HepG2 (cell line): ENCODE results near the gene PRDX5. TPM values are rescaled to one million over a fixed set of nuclear protein-coding genes. Genes with fewer than 3 reads are reported as not detected.

Experiments used
- ATM ChIP-seq: fragments of 450-650 bp; IDR thresholded peaks from 2 replicates; pipeline ENCODE4 v1.7.1; 2017; ENCODE audit warnings: mild to moderate bottlenecking, borderline replicate concordance
- CAMTA2 ChIP-seq: sonication (generic); formaldehyde crosslinking; IDR thresholded peaks from 2 replicates; pipeline ENCODE4 v1.4.0; 2020; ENCODE audit warnings: mild to moderate bottlenecking, missing genetic modification reagents, borderline replicate concordance
- EED ChIP-seq: sonication (generic); formaldehyde crosslinking; IDR thresholded peaks from 2 replicates; pipeline ENCODE4 v1.5.0; 2020; ENCODE audit warnings: mild to moderate bottlenecking, missing genetic modification reagents
- KDM5B ChIP-seq: sonication (generic); formaldehyde crosslinking; IDR thresholded peaks from 2 replicates; pipeline ENCODE4 v1.4.0; 2020; ENCODE audit warnings: missing genetic modification reagents, mild to moderate bottlenecking, borderline replicate concordance
- MED13 ChIP-seq: sonication (generic); formaldehyde crosslinking; IDR thresholded peaks from 2 replicates; pipeline ENCODE4 v1.5.0; 2020; ENCODE audit warnings: missing genetic modification reagents
- RFXANK ChIP-seq: IDR thresholded peaks from 2 replicates; pipeline ENCODE4 v1.6.1; 2016
- ZNF383 ChIP-seq: sonication (generic); formaldehyde crosslinking; IDR thresholded peaks from 2 replicates; pipeline ENCODE4 v1.4.0; 2020; ENCODE audit warnings: missing genetic modification reagents, mild to moderate bottlenecking, borderline replicate concordance
- ZNF407 ChIP-seq: sonication (generic); formaldehyde crosslinking; IDR thresholded peaks from one replicate; pipeline ENCODE4 v1.5.1; 2020; ENCODE audit warnings: mild to moderate bottlenecking, missing genetic modification reagents; ENCODE audit errors: not compliant biosample characterization
- ZSCAN22 ChIP-seq: sonication (generic); formaldehyde crosslinking; IDR thresholded peaks from 2 replicates; pipeline ENCODE4 v1.4.0; 2020; ENCODE audit warnings: mild to moderate bottlenecking, missing genetic modification reagents
- polyA plus RNA-seq, 8 experiments: library from polyadenylated mRNA; depleted of rRNA in 3 of 8; stranded (reverse) in 7 of 8; unstranded in 1 of 8; fragments of >200 nt; fragmentation: Illumina TruSeq in 4 of 8; extraction: Trizol in 4 of 8; gene quantifications; 2 replicates each; pipeline versions ENCODE4 v1.2.1 to v1.2.3, GENCODE V29; 2011 to 2016; ENCODE audit warnings: low read depth in 4 of 8, missing spikeins in 1 of 8, mixed read lengths in 1 of 8; ENCODE audit not compliant: insufficient read depth in 1 of 8
- total RNA-seq, 5 experiments: library from RNA; depleted of rRNA; stranded (reverse); fragments of >200 nt; fragmentation: Illumina TruSeq; extraction: Trizol; gene quantifications; 2 replicates each; pipeline ENCODE4 v1.2.3, GENCODE V29; 2016; ENCODE audit warnings: low read depth in 1 of 5
- TF ChIP-seq, protein P1 (sequence below): sonication (generic); formaldehyde crosslinking; conservative IDR thresholded peaks from 2 replicates; pipeline ENCODE4 v1.8.0; 2022; ENCODE audit warnings: missing genetic modification reagents
- TF ChIP-seq, protein P2 (sequence below): sonication (generic); formaldehyde crosslinking; IDR thresholded peaks from 2 replicates; pipeline ENCODE4 v1.4.0; 2020; ENCODE audit warnings: missing genetic modification reagents
- TF ChIP-seq, protein P3 (sequence below): sonication (generic); IDR thresholded peaks from 2 replicates; pipeline ENCODE4 v1.6.1; 2016; ENCODE audit warnings: low read depth, borderline replicate concordance
- TF ChIP-seq, protein P4 (sequence below): sonication (generic); formaldehyde crosslinking; IDR thresholded peaks from 2 replicates; pipeline ENCODE4 v1.5.1; 2020; ENCODE audit warnings: missing genetic modification reagents, mild to moderate bottlenecking, borderline replicate concordance
- TF ChIP-seq, protein P5 (sequence below): IDR thresholded peaks from 2 replicates; pipeline ENCODE4 v1.6.1; 2016; ENCODE audit warnings: control low read depth

Gene PRDX5
- total and polyA plus RNA-seq, 2 of the 13 experiments (the other 11 are each of a cell fraction or from before 2014, with no cell fraction given) = 215 to 311 TPM

- TF ChIP-seq, protein P1, sequence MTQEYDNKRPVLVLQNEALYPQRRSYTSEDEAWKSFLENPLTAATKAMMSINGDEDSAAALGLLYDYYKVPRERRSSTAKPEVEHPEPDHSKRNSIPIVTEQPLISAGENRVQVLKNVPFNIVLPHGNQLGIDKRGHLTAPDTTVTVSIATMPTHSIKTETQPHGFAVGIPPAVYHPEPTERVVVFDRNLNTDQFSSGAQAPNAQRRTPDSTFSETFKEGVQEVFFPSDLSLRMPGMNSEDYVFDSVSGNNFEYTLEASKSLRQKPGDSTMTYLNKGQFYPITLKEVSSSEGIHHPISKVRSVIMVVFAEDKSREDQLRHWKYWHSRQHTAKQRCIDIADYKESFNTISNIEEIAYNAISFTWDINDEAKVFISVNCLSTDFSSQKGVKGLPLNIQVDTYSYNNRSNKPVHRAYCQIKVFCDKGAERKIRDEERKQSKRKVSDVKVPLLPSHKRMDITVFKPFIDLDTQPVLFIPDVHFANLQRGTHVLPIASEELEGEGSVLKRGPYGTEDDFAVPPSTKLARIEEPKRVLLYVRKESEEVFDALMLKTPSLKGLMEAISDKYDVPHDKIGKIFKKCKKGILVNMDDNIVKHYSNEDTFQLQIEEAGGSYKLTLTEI (CRISPR knock-in tag) = no peak
- TF ChIP-seq ZNF383 (CRISPR knock-in tag) (no peak), RFXANK (CRISPR knock-in tag) (no peak), ZSCAN22 (CRISPR knock-in tag) (no peak), MED13 (CRISPR knock-in tag) (no peak), ZNF407 (CRISPR knock-in tag) (peak; percentile 48), KDM5B (CRISPR knock-in tag) (peak; percentile 46), CAMTA2 (CRISPR knock-in tag) (no peak), EED (peak; percentile 42; the same call in 1 of the 2 replicates), ATM (no peak)
- TF ChIP-seq, protein P2, sequence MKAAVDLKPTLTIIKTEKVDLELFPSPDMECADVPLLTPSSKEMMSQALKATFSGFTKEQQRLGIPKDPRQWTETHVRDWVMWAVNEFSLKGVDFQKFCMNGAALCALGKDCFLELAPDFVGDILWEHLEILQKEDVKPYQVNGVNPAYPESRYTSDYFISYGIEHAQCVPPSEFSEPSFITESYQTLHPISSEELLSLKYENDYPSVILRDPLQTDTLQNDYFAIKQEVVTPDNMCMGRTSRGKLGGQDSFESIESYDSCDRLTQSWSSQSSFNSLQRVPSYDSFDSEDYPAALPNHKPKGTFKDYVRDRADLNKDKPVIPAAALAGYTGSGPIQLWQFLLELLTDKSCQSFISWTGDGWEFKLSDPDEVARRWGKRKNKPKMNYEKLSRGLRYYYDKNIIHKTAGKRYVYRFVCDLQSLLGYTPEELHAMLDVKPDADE = no peak
- TF ChIP-seq, protein P3, sequence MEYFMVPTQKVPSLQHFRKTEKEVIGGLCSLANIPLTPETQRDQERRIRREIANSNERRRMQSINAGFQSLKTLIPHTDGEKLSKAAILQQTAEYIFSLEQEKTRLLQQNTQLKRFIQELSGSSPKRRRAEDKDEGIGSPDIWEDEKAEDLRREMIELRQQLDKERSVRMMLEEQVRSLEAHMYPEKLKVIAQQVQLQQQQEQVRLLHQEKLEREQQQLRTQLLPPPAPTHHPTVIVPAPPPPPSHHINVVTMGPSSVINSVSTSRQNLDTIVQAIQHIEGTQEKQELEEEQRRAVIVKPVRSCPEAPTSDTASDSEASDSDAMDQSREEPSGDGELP = no peak
- TF ChIP-seq, protein P4, sequence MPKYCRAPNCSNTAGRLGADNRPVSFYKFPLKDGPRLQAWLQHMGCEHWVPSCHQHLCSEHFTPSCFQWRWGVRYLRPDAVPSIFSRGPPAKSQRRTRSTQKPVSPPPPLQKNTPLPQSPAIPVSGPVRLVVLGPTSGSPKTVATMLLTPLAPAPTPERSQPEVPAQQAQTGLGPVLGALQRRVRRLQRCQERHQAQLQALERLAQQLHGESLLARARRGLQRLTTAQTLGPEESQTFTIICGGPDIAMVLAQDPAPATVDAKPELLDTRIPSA (CRISPR knock-in tag) = no peak
- TF ChIP-seq, protein P5, sequence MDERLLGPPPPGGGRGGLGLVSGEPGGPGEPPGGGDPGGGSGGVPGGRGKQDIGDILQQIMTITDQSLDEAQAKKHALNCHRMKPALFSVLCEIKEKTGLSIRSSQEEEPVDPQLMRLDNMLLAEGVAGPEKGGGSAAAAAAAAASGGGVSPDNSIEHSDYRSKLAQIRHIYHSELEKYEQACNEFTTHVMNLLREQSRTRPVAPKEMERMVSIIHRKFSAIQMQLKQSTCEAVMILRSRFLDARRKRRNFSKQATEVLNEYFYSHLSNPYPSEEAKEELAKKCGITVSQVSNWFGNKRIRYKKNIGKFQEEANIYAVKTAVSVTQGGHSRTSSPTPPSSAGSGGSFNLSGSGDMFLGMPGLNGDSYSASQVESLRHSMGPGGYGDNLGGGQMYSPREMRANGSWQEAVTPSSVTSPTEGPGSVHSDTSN (CRISPR knock-in tag) = no peak
Observed at GRCh38 chr11:64317961-64318765, at the start of gene PRDX5 (continued).
